NB4 (cell line): Measurements from ENCODE around the gene MYO10.
"Not testable (repeated sequence)": the region's sequence is repeated elsewhere in the genome, so short reads cannot be mapped to it uniquely, and the experiment has no call there.

Experiments used
- DNase-seq: peaks from one replicate; pipeline ENCODE4 v3.0.0; 2010; ENCODE audit warnings: low read depth
- H3K4me3 ChIP-seq: one replicate; pipeline ENCODE4 v1.5.1; 2011; ENCODE audit warnings: mild to moderate bottlenecking, low read depth, low read length, moderate library complexity
- CTCF ChIP-seq: IDR thresholded peaks from one replicate; pipeline ENCODE4 v1.5.1; 2012; ENCODE audit warnings: low read depth, low read length
- MAX ChIP-seq: IDR thresholded peaks from 2 replicates; pipeline ENCODE4 v1.6.1; 2011; ENCODE audit warnings: low read depth, low read length
- MYC ChIP-seq: IDR thresholded peaks from 2 replicates; pipeline ENCODE4 v1.6.1; 2011; ENCODE audit warnings: low read depth, low read length
- POLR2A ChIP-seq: IDR thresholded peaks from 2 replicates; pipeline ENCODE4 v1.6.1; 2011; ENCODE audit warnings: mild to moderate bottlenecking; ENCODE audit not compliant: insufficient read length; ENCODE audit errors: extremely low read depth

MYO10 gene

GRCh38 chr5:16742938-16743337 lies 193.2 kb downstream of the MYO10 start:
- no peak for DNase-seq
- TF ChIP-seq MYC: no peak
- no peak for TF ChIP-seq CTCF
- TF ChIP-seq POLR2A: no peak
- no peak for TF ChIP-seq MAX

GRCh38 chr5:16740811-16741392 lies 195.2 kb downstream of the MYO10 start:
- TF ChIP-seq POLR2A: no peak
- TF ChIP-seq MAX: no peak
- TF ChIP-seq MYC: no peak
- no peak for TF ChIP-seq CTCF
- DNase-seq: no peak
- H3K4me3 ChIP-seq: no peak overlapping the region

More at GRCh38 chr5:16742938-16743337, 193.2 kb downstream of the MYO10 start:
- H3K4me3 ChIP-seq: no peak overlapping the region

GRCh38 chr5:16740066-16740810 lies 195.8 kb downstream of the MYO10 start:
- no peak overlapping the region for H3K4me3 ChIP-seq
- DNase-seq: no peak
- TF ChIP-seq MAX (no peak), MYC (no peak), POLR2A (no peak), CTCF (no peak)

GRCh38 chr5:16738393-16738792 lies 197.7 kb downstream of the MYO10 start:
- DNase-seq, H3K4me3 ChIP-seq: not testable (repeated sequence)

- DNase-seq: no peak
- TF ChIP-seq POLR2A: no peak
- TF ChIP-seq CTCF: no peak
- no peak for TF ChIP-seq MYC
- no peak for TF ChIP-seq MAX
- no peak overlapping the region for H3K4me3 ChIP-seq
Measured at GRCh38 chr5:16737620-16738364, 198.3 kb downstream of the MYO10 start.

- TF ChIP-seq CTCF: no peak
- TF ChIP-seq POLR2A: no peak
- no peak for TF ChIP-seq MAX
- TF ChIP-seq MYC: no peak
- no peak overlapping the region for H3K4me3 ChIP-seq
- no peak for DNase-seq
Measured at GRCh38 chr5:16737209-16737608, 198.9 kb downstream of the MYO10 start.
